Activated CD4-positive, alpha-beta T cell treated with anti-CD3 and anti-CD28 coated beads for 36 hours (primary cell): ENCODE data around the gene KDELR3. TPM values are rescaled to one million over a fixed set of nuclear protein-coding genes. Genes with fewer than 3 reads are reported as not detected.

Source experiments
- ATAC-seq: fragments of 200-7000 bp; cut with Tn5 transposase; one replicate; pipeline ENCODE4 v1.10.0; 2021; ENCODE audit warnings: mild to moderate bottlenecking, moderate library complexity
- CTCF ChIA-PET: fragments of 350-600 bp; sonication (Branson Sonifier 250); formaldehyde crosslinking; loops from one replicate; lab custom pipeline; 2021; ENCODE audit warnings: antibody characterized with exemption; lab: Charles Lee
- POLR2A ChIA-PET: fragments of 350-600 bp; sonication (Branson Sonifier 250); formaldehyde crosslinking; loops from one replicate; lab custom pipeline; 2021; ENCODE audit warnings: antibody characterized with exemption, inconsistent platforms; lab: Charles Lee
- DNase-seq: peaks from one replicate; pipeline ENCODE4 v3.0.0-alpha.2; 2020
- H3K27ac Mint-ChIP-seq: one replicate; pipeline ENCODE4 v1.8.0; 2021; ENCODE audit warnings: mixed read lengths
- H3K27me3 Mint-ChIP-seq: one replicate; pipeline ENCODE4 v1.8.0; 2021; ENCODE audit warnings: mixed read lengths
- H3K36me3 Mint-ChIP-seq: one replicate; pipeline ENCODE4 v1.8.0; 2021; ENCODE audit warnings: low read depth, mixed read lengths
- H3K4me1 Mint-ChIP-seq: one replicate; pipeline ENCODE4 v1.8.0; 2021; ENCODE audit warnings: mixed read lengths
- H3K4me3 Mint-ChIP-seq: one replicate; pipeline ENCODE4 v1.8.0; 2021; ENCODE audit warnings: mild to moderate bottlenecking, moderate library complexity, mixed read lengths
- H3K9me3 Mint-ChIP-seq: one replicate; pipeline ENCODE4 v1.8.0; 2021; ENCODE audit warnings: low read depth, mixed read lengths
- intact Hi-C, 2 experiments: fragments of 100-400 bp; cut with DNase I in 1 of 2; cut with micrococcal nuclease in 1 of 2; formaldehyde crosslinking; loops; one replicate each; pipeline versions ENCODE4 v1.14.2 to v1.15.1; 2022 to 2024; cut with DNase I, micrococcal nuclease
- total RNA-seq, 2 experiments: library from RNA; stranded (reverse); gene quantifications; one replicate each; pipeline ENCODE4 v1.2.3, GENCODE V29; 2021

The KDELR3 gene
- total RNA-seq: 1 to 10 TPM in 1 of 2 experiments, under 1 TPM in 1; 0.84 to 1.1 TPM

- peak within 1 kb of the TSS; percentile 56 for H3K4me3 Mint-ChIP-seq
- H3K4me1 Mint-ChIP-seq: peaks cover 8% of the 10 kb centered on the region
- H3K9me3 Mint-ChIP-seq: no peaks in the 10 kb centered on the region
- CTCF ChIA-PET: interaction anchor here (0.6 to 1.0 kb wide), 2 partner anchors 27 to 402 kb away, joined by 3 read pairs; no protein-coding TSS in a partner anchor
- ATAC-seq (peak; percentile 94), DNase-seq (peak; percentile 82)
- peaks cover 33% of the 10 kb centered on the region for H3K27me3 Mint-ChIP-seq
- intact Hi-C loops: no loop called here
- H3K36me3 Mint-ChIP-seq: no peaks in the 10 kb centered on the region
- POLR2A ChIA-PET: interaction anchor here (0.6 kb wide), 1 partner anchor 86 kb away, joined by 3 read pairs; no protein-coding TSS in a partner anchor
- H3K27ac Mint-ChIP-seq: peak within 1 kb of the TSS; percentile 47
Measured at GRCh38 chr22:38467904-38468442, at the start of gene KDELR3. KDELR3 (plus strand) TSS chr22:38468096; CDS start chr22:38468234, 138 bp downstream.

GRCh38 chr22:38418589-38418988 is 49.3 kb upstream of the KDELR3 start:
- intact Hi-C loops: no loop called here
- DNase-seq (no peak), ATAC-seq (no peak)
- Mint-ChIP-seq H3K36me3 (no peaks in the 10 kb centered on the region), H3K9me3 (no peaks in the 10 kb centered on the region), H3K4me1 (no peaks in the 10 kb centered on the region), H3K27me3 (no peaks in the 10 kb centered on the region), H3K27ac (no peak overlapping the region), H3K4me3 (no peak overlapping the region)
- ChIA-PET POLR2A (no interaction called here), CTCF (interaction anchor here (0.5 kb wide), 1 partner anchor 145 kb away, joined by 3 read pairs; no protein-coding TSS in a partner anchor)

- H3K27me3 Mint-ChIP-seq: no peaks in the 10 kb centered on the region
- H3K36me3 Mint-ChIP-seq: no peaks in the 10 kb centered on the region
- CTCF ChIA-PET: interaction anchor here (0.9 kb wide), 1 partner anchor 151 kb away, joined by 4 read pairs; no protein-coding TSS in a partner anchor
- no peak overlapping the region for H3K27ac Mint-ChIP-seq
- no peak for DNase-seq
- intact Hi-C loops: no loop called here
- H3K9me3 Mint-ChIP-seq: no peaks in the 10 kb centered on the region
- no peak overlapping the region for H3K4me3 Mint-ChIP-seq
- H3K4me1 Mint-ChIP-seq: no peaks in the 10 kb centered on the region
- ATAC-seq: no peak
- POLR2A ChIA-PET: no interaction called here
Measured at GRCh38 chr22:38419121-38419857, 48.6 kb upstream of the KDELR3 start.

GRCh38 chr22:38419858-38420160 is 48.1 kb upstream of the KDELR3 start:
- H3K4me1 Mint-ChIP-seq: no peaks in the 10 kb centered on the region
- no peak for DNase-seq
- H3K4me3 Mint-ChIP-seq: no peak overlapping the region
- no peaks in the 10 kb centered on the region for H3K36me3 Mint-ChIP-seq
- no peak for ATAC-seq
- POLR2A ChIA-PET: interaction anchor here (0.6 kb wide), 1 partner anchor 14 kb away, joined by 3 read pairs; no protein-coding TSS in a partner anchor
- H3K9me3 Mint-ChIP-seq: no peaks in the 10 kb centered on the region
- intact Hi-C loops: no loop called here
- H3K27ac Mint-ChIP-seq: no peak overlapping the region
- CTCF ChIA-PET: interaction anchor here (0.5 to 0.9 kb wide), 3 partner anchors 80 to 151 kb away, joined by 3 to 4 read pairs (median 3); no protein-coding TSS in a partner anchor
- no peaks in the 10 kb centered on the region for H3K27me3 Mint-ChIP-seq

GRCh38 chr22:38420734-38421133 is 47.2 kb upstream of the KDELR3 start:
- H3K4me1 Mint-ChIP-seq: no peaks in the 10 kb centered on the region
- POLR2A ChIA-PET: no interaction called here
- no peaks in the 10 kb centered on the region for H3K36me3 Mint-ChIP-seq
- intact Hi-C loops: no loop called here
- H3K27ac Mint-ChIP-seq: no peak overlapping the region
- no peaks in the 10 kb centered on the region for H3K27me3 Mint-ChIP-seq
- H3K9me3 Mint-ChIP-seq: no peaks in the 10 kb centered on the region
- DNase-seq (no peak), ATAC-seq (no peak)
- no peak overlapping the region for H3K4me3 Mint-ChIP-seq
- CTCF ChIA-PET: no interaction called here

- Mint-ChIP-seq H3K27ac (no peak overlapping the region), H3K4me1 (no peaks in the 10 kb centered on the region), H3K9me3 (no peaks in the 10 kb centered on the region), H3K4me3 (no peak overlapping the region), H3K27me3 (no peaks in the 10 kb centered on the region), H3K36me3 (no peaks in the 10 kb centered on the region)
- DNase-seq (no peak), ATAC-seq (no peak)
- intact Hi-C loops: no loop called here
- CTCF ChIA-PET: no interaction called here
- POLR2A ChIA-PET: no interaction called here
Measured at GRCh38 chr22:38422611-38423511, 45.0 kb upstream of the KDELR3 start.

GRCh38 chr22:38423512-38424503 is 44.1 kb upstream of the KDELR3 start:
- ChIA-PET POLR2A (no interaction called here), CTCF (interaction anchor here (0.8 to 1.0 kb wide), 2 partner anchors 10 to 148 kb away, joined by 3 read pairs; no protein-coding TSS in a partner anchor)
- Mint-ChIP-seq H3K9me3 (no peaks in the 10 kb centered on the region), H3K36me3 (no peaks in the 10 kb centered on the region), H3K27ac (no peak overlapping the region), H3K4me1 (no peaks in the 10 kb centered on the region), H3K27me3 (no peaks in the 10 kb centered on the region), H3K4me3 (no peak overlapping the region)
- no peak for DNase-seq
- ATAC-seq: no peak
- intact Hi-C loops: no loop called here

GRCh38 chr22:38424525-38425080 is 43.3 kb upstream of the KDELR3 start:
- ChIA-PET CTCF (interaction anchor here (0.8 to 1.0 kb wide), 2 partner anchors 9 to 147 kb away, joined by 3 read pairs; no protein-coding TSS in a partner anchor), POLR2A (no interaction called here)
- H3K27me3 Mint-ChIP-seq: no peaks in the 10 kb centered on the region
- DNase-seq (no peak), ATAC-seq (no peak)
- no peaks in the 10 kb centered on the region for H3K4me1 Mint-ChIP-seq
- intact Hi-C loops: no loop called here
- no peak overlapping the region for H3K4me3 Mint-ChIP-seq
- H3K9me3 Mint-ChIP-seq: no peaks in the 10 kb centered on the region
- no peaks in the 10 kb centered on the region for H3K36me3 Mint-ChIP-seq
- H3K27ac Mint-ChIP-seq: no peak overlapping the region

GRCh38 chr22:38426628-38427027 is 41.3 kb upstream of the KDELR3 start:
- ATAC-seq: no peak
- ChIA-PET POLR2A (interaction anchor here (0.6 kb wide), 1 partner anchor 12 kb away, joined by 3 read pairs; no protein-coding TSS in a partner anchor), CTCF (no interaction called here)
- DNase-seq: no peak
- Mint-ChIP-seq H3K4me3 (no peak overlapping the region), H3K27ac (no peak overlapping the region), H3K27me3 (no peaks in the 10 kb centered on the region), H3K36me3 (no peaks in the 10 kb centered on the region), H3K4me1 (no peaks in the 10 kb centered on the region), H3K9me3 (no peaks in the 10 kb centered on the region)
- intact Hi-C loops: no loop called here

GRCh38 chr22:38427465-38427864 is 40.4 kb upstream of the KDELR3 start:
- DNase-seq (no peak), ATAC-seq (no peak)
- intact Hi-C loops: no loop called here
- H3K27ac Mint-ChIP-seq: no peak overlapping the region
- no peaks in the 10 kb centered on the region for H3K9me3 Mint-ChIP-seq
- no peaks in the 10 kb centered on the region for H3K4me1 Mint-ChIP-seq
- no peaks in the 10 kb centered on the region for H3K36me3 Mint-ChIP-seq
- ChIA-PET CTCF (no interaction called here), POLR2A (no interaction called here)
- no peaks in the 10 kb centered on the region for H3K27me3 Mint-ChIP-seq
- no peak overlapping the region for H3K4me3 Mint-ChIP-seq
